Cardiac septum (tissue), 1 donor: ENCODE results near the gene STAM. TPM values are rescaled to one million over a fixed set of nuclear protein-coding genes. Genes with fewer than 3 reads are reported as not detected.

ENCODE experiments used
- DNase-seq: peaks from one replicate; pipeline ENCODE4 v3.0.0-alpha.2; 2020; ENCODE audit warnings: low spot score
- intact Hi-C: fragments of 100-400 bp; cut with DNase I; formaldehyde crosslinking; loops from one replicate; pipeline ENCODE4 v1.14.0; 2022
- total RNA-seq: library from RNA; stranded (reverse); fragmentation: NEBNext Ultra II Directional; extraction: Animal tissue kit (Norgen Biotek cat#: 25700); gene quantifications from one replicate; pipeline ENCODE4 v1.2.1, GENCODE V29; 2021
- donor health status: DM: no; HTN: no; CAD: no.

Gene STAM
- total RNA-seq, 1 donor from 2014 or later, result 40.8 TPM

DNA sequence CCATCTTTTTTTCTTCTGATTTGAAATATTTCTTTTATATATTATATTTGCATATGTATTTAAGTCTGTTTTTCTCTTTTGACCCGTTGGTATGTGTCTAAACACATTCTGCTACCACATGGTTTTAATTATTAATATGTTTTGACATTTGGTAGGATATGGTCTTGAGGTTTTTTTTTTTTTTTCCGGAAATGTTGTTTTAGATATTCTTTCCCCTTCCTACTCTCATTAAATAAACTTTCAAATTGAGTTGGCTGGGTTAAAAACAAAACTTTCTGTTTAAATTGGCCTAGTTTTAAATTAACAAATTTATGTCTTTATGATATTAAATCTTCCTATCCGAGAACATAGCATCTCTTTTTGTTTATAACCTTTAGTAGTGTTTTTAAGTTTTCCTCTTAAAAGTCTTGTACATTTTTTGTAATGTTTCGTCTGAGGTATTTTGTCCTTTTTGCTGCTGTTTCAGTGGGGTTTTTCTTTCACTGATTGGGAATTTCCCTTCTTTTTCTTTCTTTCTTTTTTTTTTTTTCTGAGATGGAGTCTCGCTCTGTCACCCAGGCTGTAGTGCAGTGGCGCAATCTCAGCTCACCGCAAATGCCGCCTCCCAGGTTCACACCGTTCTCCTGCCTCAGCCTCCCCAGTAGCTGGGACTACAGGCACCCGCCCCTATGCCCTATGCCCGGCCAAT is 25.4 kb downstream of the STAM start:
- intact Hi-C loops, result no loop called here

GRCh38 chr10:17671307-17671706 is 27.4 kb downstream of the STAM start:
- intact Hi-C loops, result no loop called here
- DNase-seq, result no peak

More for the DNA sequence above, 25.4 kb downstream of the STAM start:
- DNase-seq, result no peak

GRCh38 chr10:17673471-17674061 is 29.6 kb downstream of the STAM start:
- intact Hi-C loops, result no loop called here
- DNase-seq, result no peak

DNA sequence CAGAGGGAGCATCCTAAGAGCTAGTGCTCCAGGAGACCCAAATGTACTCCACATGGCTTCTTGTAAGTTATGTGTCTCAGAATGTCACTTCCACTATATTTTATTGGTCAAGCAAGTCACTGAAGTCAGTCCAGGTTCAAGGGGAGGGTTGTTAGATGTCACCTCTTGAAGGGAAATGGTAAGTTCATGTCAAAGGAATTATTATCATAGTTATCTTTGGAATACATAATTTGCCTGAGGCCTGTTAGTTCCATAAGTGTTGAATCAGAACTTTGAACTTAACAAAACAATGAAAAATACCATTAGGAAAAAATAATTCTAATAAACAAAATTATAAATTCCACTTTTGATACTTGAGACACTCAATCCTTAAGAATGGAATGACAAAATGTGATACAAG is 30.6 kb downstream of the STAM start:
- DNase-seq, result no peak
- intact Hi-C loops, result no loop called here

GRCh38 chr10:17675638-17676037 is 31.7 kb downstream of the STAM start:
- intact Hi-C loops, result no loop called here
- DNase-seq, result no peak

DNA sequence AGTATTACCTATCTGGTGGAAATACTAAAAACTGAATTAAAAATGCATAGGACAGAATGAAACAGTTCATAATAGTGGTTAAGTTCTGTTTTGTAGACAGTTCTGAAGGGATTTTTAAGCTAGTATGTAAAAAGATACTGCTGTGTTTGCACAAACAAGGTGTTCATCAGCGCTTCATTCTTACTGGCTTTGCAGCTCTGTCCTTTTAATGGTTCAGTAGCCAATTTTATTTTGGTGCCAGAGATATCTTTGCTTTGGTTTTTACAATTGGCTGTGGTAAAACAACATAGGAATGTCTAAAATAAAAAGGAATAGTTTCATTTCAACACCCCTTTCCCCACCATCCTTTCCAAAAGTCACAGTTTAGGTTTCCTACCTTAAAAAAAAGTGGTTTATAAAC is 33.0 kb downstream of the STAM start:
- DNase-seq, result no peak
- intact Hi-C loops, result no loop called here

DNA sequence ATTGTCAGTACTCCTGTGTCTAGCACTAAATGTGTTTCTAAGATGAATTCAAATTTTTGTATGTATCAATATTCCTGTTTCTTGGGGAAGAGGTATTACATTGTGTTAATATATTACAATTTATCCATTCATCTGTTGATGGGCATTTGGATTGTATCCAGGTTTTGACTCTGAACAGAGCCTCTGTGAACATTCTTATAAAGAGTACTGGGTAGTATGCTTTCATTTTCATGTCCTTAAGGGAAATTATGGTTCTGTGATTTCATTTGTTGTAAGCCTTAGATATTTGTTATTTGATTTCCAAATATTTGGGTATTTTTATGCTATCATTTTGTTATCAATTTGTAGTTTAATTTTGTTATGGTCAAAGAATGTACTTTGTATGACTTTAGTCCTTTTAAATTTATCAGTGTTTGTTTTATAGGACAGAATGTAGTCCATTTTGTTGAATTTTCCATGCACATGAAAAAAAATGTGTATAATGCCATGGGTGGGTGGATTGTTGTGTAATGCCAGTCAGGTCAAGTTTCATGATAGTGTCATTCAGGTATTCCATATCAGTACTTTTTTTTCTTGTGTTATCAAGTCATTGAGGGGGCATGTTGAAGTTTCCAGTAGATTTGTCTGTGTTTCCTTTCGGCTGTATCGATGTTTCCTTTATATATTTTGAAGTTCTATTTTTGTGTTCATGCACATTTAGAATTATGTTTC is 38.4 kb downstream of the STAM start:
- intact Hi-C loops, result no loop called here
- DNase-seq, result no peak

- DNase-seq, result no peak
- intact Hi-C loops, result no loop called here
Measured at GRCh38 chr10:17683541-17683940, 39.6 kb downstream of the STAM start.

- intact Hi-C loops, result no loop called here
- no peak for DNase-seq
Measured at GRCh38 chr10:17684537-17684936, 40.6 kb downstream of the STAM start.

DNA sequence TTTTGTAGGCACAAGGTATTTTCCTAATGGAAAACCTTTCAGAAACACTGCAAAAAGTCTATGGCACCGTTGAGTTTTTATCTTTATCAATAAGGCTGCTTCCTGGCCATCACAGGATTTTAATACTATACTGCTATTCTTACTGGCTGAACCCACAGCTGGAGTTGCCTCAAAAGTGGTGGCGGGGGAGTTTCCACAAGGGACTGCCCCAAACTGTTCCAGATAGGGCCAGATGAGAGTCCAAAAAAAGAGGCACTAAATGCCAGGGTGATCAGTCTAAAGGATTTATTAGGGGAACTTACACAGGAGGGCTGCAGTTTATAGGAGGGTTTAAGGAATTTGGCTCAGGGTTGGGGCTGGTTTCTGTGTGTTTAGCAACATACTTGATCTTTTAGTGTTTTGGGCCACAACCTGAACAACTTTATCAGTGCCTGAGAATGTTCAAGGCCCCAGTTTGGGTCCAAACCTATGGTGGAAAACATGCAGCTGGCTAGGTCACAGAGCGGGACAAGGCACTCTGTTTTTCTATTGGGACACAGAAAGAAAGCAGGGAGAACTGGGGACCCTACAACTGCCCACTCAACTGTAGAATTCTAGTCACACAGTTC is 41.4 kb downstream of the STAM start:
- no peak for DNase-seq
- intact Hi-C loops, result no loop called here

DNA sequence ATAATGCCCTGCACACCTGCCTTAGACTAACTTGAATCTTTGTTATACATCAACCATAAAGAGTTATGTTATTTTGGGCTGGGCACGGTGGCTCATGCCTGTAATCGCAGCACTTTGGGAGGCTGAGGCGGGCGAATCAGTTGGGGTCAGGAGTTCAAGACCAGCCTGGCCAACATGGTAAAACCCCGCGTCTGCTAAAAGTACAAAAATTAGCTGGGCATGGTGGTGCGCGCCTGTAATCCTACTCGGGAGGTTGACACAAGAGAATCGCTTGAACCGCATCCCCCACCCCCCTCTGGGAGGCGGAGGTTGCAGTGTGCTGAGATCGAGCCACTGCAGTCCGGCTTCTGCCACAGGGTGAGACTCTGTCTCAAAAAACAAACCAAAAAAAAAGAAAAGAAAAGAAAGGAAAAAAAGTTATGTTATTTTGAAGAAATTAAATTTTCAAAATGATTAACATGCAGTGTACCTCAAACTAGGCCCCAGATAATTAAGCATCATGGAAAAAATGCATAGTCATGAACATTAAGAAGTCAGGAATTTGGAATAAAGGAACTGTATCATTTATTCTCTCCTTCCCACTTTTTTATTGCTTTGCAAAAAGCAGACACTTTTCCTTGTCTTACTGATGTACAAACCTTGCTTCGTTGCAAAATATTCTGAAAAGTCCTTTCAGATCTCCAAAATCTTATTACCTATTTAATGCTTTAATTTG is 43.3 kb downstream of the STAM start:
- DNase-seq, result no peak
- intact Hi-C loops, result no loop called here

DNA sequence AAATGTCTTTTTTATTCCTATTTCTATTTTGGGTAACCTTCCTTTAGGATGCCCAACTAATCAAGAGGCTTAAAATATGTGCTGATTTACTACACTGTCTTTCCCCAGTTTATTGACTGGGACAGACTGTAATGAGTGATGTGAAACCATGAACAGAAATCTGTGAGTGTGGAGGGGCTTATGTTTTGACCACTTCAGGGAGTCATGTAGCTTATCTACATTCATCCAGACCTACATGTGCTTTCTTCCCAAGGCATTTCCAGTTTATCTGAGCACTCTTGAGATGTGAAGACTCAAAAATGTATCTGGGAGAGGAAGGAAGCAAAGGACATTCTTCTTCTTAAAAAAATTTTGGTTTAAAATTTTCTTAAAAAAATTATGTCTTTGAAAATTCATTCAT is 45.2 kb downstream of the STAM start:
- intact Hi-C loops, result no loop called here
- no peak for DNase-seq

DNA sequence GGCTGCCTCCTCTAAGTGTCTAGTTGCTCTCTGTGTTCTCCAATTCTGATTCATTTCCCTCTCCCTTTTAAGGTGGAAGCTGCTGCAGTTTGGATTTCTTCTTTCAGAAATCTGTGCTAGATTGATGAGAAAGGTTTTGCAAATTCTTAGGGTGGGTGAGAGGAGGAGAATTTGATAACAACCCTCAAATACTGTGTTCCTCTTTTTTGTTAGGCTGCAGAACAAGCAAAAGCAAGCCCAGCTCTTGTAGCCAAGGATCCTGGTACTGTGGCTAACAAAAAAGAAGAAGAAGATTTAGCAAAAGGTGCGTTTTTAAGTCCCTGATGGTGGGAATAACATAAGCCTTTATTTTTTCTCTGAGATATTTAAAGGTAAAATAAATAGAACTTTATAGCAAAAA is 49.1 kb downstream of the STAM start:
- intact Hi-C loops, result no loop called here
- no peak for DNase-seq

DNA sequence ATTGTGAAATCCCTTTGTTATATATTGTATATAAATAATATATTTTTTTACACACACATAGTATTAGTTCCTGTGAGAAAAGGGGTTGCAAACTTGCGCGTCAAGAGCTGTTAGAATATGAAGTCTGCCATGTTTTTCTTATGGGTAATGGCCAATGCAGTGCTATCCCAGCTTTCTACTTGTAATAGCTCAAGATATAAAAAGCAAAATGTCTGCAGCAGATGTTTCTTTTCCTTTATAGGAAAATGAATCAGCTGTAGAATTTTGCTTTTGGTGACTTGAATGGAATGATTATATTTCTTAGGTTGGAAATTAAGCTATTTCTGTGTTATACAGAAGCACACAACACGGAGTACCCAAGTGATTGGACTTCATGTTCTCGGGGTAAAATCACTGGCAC is 54.7 kb downstream of the STAM start:
- no peak for DNase-seq
- intact Hi-C loops, result no loop called here

DNA sequence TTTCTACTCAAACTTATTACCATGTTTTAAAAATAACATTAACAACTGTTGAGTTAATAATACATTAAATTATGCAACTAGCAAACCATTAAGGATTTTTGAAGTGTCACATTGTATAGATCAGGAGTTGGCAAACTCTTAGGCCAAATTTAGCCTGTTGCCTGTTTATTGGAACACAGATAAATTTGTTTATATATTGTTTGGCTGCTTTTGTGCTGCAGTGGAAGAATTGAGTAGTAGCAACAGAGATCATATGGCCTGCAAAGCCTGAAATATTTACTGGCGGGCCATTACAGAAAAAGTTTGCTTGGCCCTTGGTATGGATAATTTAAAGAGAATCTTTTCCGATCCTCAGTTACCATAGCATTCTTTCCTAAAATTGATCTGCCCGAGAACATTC is 57.4 kb downstream of the STAM start:
- intact Hi-C loops, result no loop called here

GRCh38 chr10:17703706-17704105 is 59.8 kb downstream of the STAM start:
- DNase-seq, result no peak
- intact Hi-C loops, result no loop called here

More for the DNA sequence above, 57.4 kb downstream of the STAM start:
- no peak for DNase-seq

- intact Hi-C loops, result no loop called here
Measured at GRCh38 chr10:17708821-17709220, 64.9 kb downstream of the STAM start.

DNA sequence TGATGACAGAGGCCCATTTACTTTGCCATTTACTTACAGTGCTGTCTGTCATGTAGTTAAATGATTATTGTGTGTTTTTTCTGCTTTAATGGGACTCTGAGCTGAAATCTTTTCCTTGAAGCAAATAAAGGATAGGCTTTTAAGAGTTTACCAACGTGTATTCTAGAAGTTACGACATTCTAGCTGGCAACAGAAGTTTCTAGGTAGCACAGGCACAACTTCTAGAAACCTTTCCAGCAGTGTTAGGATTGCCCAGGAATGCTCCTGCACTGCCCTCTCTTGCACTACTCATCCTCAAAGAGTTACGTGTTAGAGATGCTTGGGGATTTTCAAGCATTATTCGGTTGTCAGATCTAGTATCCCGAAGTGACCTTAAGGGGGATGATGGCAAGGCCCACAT is 65.5 kb downstream of the STAM start:
- DNase-seq, result no peak
- intact Hi-C loops, result no loop called here

More at GRCh38 chr10:17708821-17709220, 64.9 kb downstream of the STAM start:
- no peak for DNase-seq

DNA sequence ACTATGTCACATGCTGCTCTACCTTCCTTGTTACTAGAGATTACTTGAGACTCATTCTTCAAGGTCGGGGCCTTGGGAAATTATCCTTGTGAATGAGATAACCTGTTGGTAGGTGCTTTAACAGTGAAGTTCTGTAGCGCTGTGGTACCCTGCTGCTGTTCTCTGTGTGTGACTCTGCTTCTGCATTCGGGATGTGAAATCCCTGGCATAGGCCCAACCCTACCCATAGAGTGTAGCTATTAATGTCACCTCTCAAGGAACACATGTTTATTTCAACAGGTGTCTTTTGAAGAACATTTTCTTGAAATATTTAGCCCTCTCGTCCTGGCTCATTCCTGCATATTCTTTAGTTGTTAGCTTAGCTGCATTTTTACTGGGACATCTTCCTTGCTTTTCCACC is 66.2 kb downstream of the STAM start:
- DNase-seq, result no peak
- intact Hi-C loops, result no loop called here

GRCh38 chr10:17712053-17712452 is 68.1 kb downstream of the STAM start:
- no peak for DNase-seq
- intact Hi-C loops, result no loop called here
